DMS153 (cell line): ENCODE results near the gene CGNL1.

Experiments used
- DNase-seq: peaks from one replicate; lab custom pipeline; 2025; lab: John Stamatoyannopoulos, UW

Gene CGNL1

GRCh38 chr15:57551715-57552677 lies 175.7 kb downstream of the CGNL1 start:
- no peak for DNase-seq

GRCh38 chr15:57552678-57553334 lies 176.5 kb downstream of the CGNL1 start:
- no peak for DNase-seq

GRCh38 chr15:57553526-57553925 lies 177.2 kb downstream of the CGNL1 start:
- DNase-seq = no peak

- no peak for DNase-seq
Measured at GRCh38 chr15:57554063-57554811, 177.9 kb downstream of the CGNL1 start.

GRCh38 chr15:57554812-57555179 lies 178.5 kb downstream of the CGNL1 start:
- no peak for DNase-seq

- DNase-seq = no peak
Measured at GRCh38 chr15:57555270-57555669, 179.0 kb downstream of the CGNL1 start.

- no peak for DNase-seq
Measured at GRCh38 chr15:57556040-57556439, 179.7 kb downstream of the CGNL1 start.

- DNase-seq = no peak
Measured at GRCh38 chr15:57557267-57557666, 181.0 kb downstream of the CGNL1 start.

- no peak for DNase-seq
Measured at GRCh38 chr15:57557810-57558209, 181.5 kb downstream of the CGNL1 start.

GRCh38 chr15:57559875-57560274 lies 183.6 kb downstream of the CGNL1 start:
- DNase-seq = no peak

GRCh38 chr15:57561041-57561711 lies 184.9 kb downstream of the CGNL1 start:
- DNase-seq = peak; percentile 4

DNA sequence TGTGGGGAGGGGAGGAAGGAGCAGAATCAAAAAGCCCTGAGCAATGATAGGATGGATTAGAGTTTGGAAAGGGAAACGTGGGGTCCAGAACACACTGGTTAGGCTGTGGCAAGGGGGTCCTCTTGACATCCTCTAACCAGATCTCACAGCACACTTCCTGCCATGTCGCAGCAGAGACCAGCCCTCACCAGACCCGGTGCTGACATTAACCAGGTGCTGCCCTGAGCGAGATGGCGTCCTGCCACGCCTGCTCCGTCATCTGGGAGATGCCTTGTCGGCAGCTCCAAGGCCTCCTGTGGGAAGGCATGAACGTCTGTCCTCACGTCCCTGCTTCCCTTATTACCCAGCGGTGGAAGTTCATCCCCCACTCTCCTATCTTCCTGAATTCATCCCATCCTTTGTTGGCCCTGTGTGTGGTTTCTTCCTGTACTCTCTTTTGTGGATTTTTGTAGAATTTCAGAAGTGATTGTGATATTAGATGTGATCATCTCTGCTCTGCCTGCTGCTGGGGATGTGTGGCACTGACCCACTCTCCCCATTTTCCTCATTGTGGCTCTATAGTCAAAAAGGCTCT lies 186.0 kb downstream of the CGNL1 start:
- DNase-seq = no peak

DNA sequence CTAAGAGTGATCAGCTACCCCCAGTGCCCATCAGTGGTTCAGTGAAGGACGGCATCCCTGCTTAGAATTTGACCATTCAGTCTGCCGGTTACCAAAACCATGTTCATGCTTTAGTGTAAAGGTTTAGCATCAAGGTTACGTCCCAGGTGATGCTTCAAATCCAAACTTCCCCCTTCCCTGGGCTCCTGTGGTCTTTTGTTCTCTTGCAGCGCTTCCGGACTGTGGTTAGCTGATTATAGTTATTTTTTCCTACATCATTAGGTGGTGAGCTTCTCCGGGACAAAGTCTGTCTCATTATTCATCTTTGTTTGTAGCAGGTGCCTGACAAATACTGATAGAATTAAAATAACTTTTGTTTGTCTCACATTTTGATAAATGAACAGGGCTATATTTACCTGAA lies 187.1 kb downstream of the CGNL1 start:
- DNase-seq = no peak

GRCh38 chr15:57565311-57565710 lies 189.0 kb downstream of the CGNL1 start:
- peak; percentile 55 for DNase-seq

- DNase-seq = no peak
Measured at GRCh38 chr15:57566834-57567233, 190.5 kb downstream of the CGNL1 start.

GRCh38 chr15:57567891-57568290 lies 191.6 kb downstream of the CGNL1 start:
- DNase-seq = no peak

DNA sequence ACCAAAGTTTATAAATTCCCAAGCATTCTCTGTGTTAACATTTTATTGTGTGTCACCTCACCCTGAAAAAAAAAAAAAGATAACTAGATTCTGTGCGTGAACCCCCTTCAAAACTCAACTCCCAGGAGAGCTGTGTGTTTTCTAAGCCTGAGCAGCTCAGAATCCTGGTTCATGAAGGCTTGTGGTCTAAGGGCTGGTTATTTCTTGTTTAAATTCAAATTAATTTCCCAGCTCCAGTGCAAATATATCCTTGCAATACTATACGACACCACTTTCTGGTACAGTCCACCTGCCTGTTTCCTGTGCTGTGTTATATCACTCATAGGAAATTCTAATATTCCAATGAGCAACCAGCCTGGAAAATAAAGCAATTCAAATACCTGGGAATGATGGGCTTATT lies 192.0 kb downstream of the CGNL1 start:
- no peak for DNase-seq

- DNase-seq = no peak
Measured at GRCh38 chr15:57570340-57570739, 194.0 kb downstream of the CGNL1 start.

DNA sequence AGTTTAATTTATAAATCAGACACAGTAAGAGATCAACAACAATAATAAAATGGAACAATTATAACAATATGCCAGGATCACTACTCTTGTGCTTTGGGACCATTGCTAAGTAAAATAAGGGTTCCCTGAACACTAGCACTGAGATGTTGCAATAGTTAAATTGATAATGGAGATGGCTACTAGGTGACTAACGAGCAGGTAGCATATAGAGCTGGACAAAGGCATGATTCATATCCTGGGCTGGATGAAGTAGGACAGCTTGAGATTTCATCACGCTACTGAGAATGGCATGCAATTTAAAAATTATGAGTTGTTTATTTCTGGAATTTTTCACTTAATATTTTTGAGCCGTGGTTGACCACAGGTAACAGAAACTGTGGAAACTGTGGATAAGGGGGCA lies 194.7 kb downstream of the CGNL1 start:
- DNase-seq = no peak

GRCh38 chr15:57571725-57572124 lies 195.4 kb downstream of the CGNL1 start:
- no peak for DNase-seq

DNA sequence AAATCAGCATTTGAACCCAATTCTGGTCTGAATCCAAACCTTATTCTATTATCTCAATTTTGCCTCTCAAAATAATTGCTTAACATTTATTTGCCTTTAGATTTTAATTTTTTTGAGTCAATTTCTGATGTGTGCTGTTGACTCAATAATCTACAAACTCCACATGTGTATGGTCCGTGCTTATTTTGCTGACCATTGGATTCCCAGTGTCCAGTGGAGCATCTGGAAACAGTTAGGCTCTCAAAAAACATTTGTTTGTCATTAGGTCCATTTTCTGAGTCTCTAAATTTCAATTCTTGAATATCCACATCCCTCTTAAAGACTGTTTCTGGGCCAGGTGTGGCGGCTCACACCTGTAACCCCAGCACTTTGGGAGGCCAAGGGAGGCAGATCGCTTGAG lies 196.2 kb downstream of the CGNL1 start:
- DNase-seq = no peak

GRCh38 chr15:57573151-57573550 lies 196.8 kb downstream of the CGNL1 start:
- DNase-seq = no peak
